Peyer's patch (tissue), 4 donors: ENCODE data around the gene TTLL5. TPM values are rescaled to one million over a fixed set of nuclear protein-coding genes. Genes with fewer than 3 reads are reported as not detected.

Experiments
- DNase-seq, 3 donors: peaks; one replicate each; pipeline ENCODE4 v3.0.0-alpha.2; 2017 to 2019
- H3K27ac ChIP-seq, 4 donors: fragments of 200-600 bp; sonication (generic); one replicate each; pipeline ENCODE4 v1.5.1; 2016 to 2019
- H3K27me3 ChIP-seq, 2 donors: fragments of 200-600 bp; sonication (generic); one replicate each; pipeline ENCODE4 v1.5.1; 2019
- H3K36me3 ChIP-seq, 3 donors: fragments of 200-600 bp; sonication (generic); one replicate each; pipeline ENCODE4 v1.5.1; 2016 to 2019
- H3K4me1 ChIP-seq, 4 donors: fragments of 200-600 bp; sonication (generic); one replicate each; pipeline ENCODE4 v1.5.1; 2016 to 2019
- H3K4me3 ChIP-seq, 4 donors: fragments of 200-600 bp; sonication (generic); 1 replicate in 3 of 4; 2 replicates in 1 of 4; pipeline ENCODE4 v1.5.1; 2016 to 2019; ENCODE audit warnings: mild to moderate bottlenecking in 1 of 4
- H3K9me3 ChIP-seq, 4 donors: fragments of 200-600 bp; sonication (generic); one replicate each; pipeline ENCODE4 v1.5.1; 2016 to 2019; ENCODE audit warnings: mild to moderate bottlenecking in 1 of 4
- CTCF ChIP-seq, 6 experiments: fragments of 450-650 bp in 4 of 6; fragments of 200-600 bp in 2 of 6; sonication (generic) in 1 of 6; IDR thresholded peaks; one replicate each; pipeline ENCODE4 v1.5.1; 2017 to 2019; ENCODE audit warnings: antibody characterized with exemption in 6 of 6, mild to moderate bottlenecking in 3 of 6, moderate library complexity in 1 of 6
- POLR2A ChIP-seq, 2 donors: fragments of 450-650 bp; IDR thresholded peaks; one replicate each; pipeline ENCODE4 v1.5.1; 2017; ENCODE audit warnings: antibody characterized with exemption in 2 of 2, mild to moderate bottlenecking in 2 of 2, moderate library complexity in 2 of 2
- total RNA-seq, 4 donors: library from RNA; depleted of rRNA; stranded (reverse); fragments of >200 nt; gene quantifications; one replicate each; pipeline ENCODE4 v1.1.0, GENCODE V29; 2016

The TTLL5 gene
- total RNA-seq, 4 donors from 2014 or later, result 33.6 to 82.5 (median 46.4) TPM

GRCh38 chr14:75769047-75769685 lies 108.1 kb downstream of the TTLL5 start:
- no peak for DNase-seq
- TF ChIP-seq POLR2A (IDR thresholded peaks at IDR 0.05) (no peak), CTCF (IDR thresholded peaks at IDR 0.05) (no peak)
- no peak overlapping the region for H3K27ac ChIP-seq

GRCh38 chr14:75770635-75771034 lies 109.6 kb downstream of the TTLL5 start:
- no peak overlapping the region for H3K27ac ChIP-seq
- DNase-seq, result no peak

More at GRCh38 chr14:75769047-75769685, 108.1 kb downstream of the TTLL5 start:
- H3K36me3 ChIP-seq, result no peaks in the 10 kb centered on the region
- H3K27me3 ChIP-seq, result no peaks in the 10 kb centered on the region
- no peak overlapping the region for H3K4me3 ChIP-seq
- H3K4me1 ChIP-seq, result no peaks in the 10 kb centered on the region
- H3K9me3 ChIP-seq, result no peaks in the 10 kb centered on the region

GRCh38 chr14:75771595-75771994 lies 110.5 kb downstream of the TTLL5 start:
- Histone ChIP-seq H3K4me1 (no peaks in the 10 kb centered on the region), H3K9me3 (no peaks in the 10 kb centered on the region), H3K4me3 (no peak overlapping the region), H3K27me3 (no peaks in the 10 kb centered on the region), H3K36me3 (peaks cover 0 to 8% (median 0%) of the 10 kb centered on the region in 3 donors), H3K27ac (no peak overlapping the region)
- DNase-seq, result no peak
- TF ChIP-seq POLR2A (IDR thresholded peaks at IDR 0.05), result no peak
- no peak for TF ChIP-seq CTCF (IDR thresholded peaks at IDR 0.05)

More at GRCh38 chr14:75770635-75771034, 109.6 kb downstream of the TTLL5 start:
- no peaks in the 10 kb centered on the region for H3K4me1 ChIP-seq
- peaks cover 0 to 6% (median 0%) of the 10 kb centered on the region in 3 donors for H3K36me3 ChIP-seq
- TF ChIP-seq CTCF (IDR thresholded peaks at IDR 0.05) (no peak), POLR2A (IDR thresholded peaks at IDR 0.05) (no peak)
- no peaks in the 10 kb centered on the region for H3K27me3 ChIP-seq
- no peak overlapping the region for H3K4me3 ChIP-seq
- no peaks in the 10 kb centered on the region for H3K9me3 ChIP-seq

GRCh38 chr14:75773046-75773445 lies 112.0 kb downstream of the TTLL5 start:
- TF ChIP-seq POLR2A (IDR thresholded peaks at IDR 0.05) (no peak), CTCF (IDR thresholded peaks at IDR 0.05) (no peak)
- no peak overlapping the region for H3K4me3 ChIP-seq
- peaks cover 0 to 14% (median 0%) of the 10 kb centered on the region in 3 donors for H3K36me3 ChIP-seq
- DNase-seq, result no peak
- H3K9me3 ChIP-seq, result no peaks in the 10 kb centered on the region
- H3K27me3 ChIP-seq, result no peaks in the 10 kb centered on the region
- no peak overlapping the region for H3K27ac ChIP-seq
- H3K4me1 ChIP-seq, result no peaks in the 10 kb centered on the region

GRCh38 chr14:75781096-75781495 lies 120.0 kb downstream of the TTLL5 start:
- DNase-seq, result no peak
- no peak overlapping the region for H3K27ac ChIP-seq
- H3K36me3 ChIP-seq, result peaks cover 0 to 39% (median 0%) of the 10 kb centered on the region in 3 donors
- TF ChIP-seq CTCF (IDR thresholded peaks at IDR 0.05), result no peak
- H3K4me1 ChIP-seq, result no peaks in the 10 kb centered on the region
- no peak overlapping the region for H3K4me3 ChIP-seq
- no peaks in the 10 kb centered on the region for H3K9me3 ChIP-seq
- H3K27me3 ChIP-seq, result no peaks in the 10 kb centered on the region
